ENCODE data around the gene AP1S2.
"Not testable (repeated sequence)": the region's sequence is repeated elsewhere in the genome, so short reads cannot be mapped to it uniquely, and the experiment has no call there.

The AP1S2 gene

DNA sequence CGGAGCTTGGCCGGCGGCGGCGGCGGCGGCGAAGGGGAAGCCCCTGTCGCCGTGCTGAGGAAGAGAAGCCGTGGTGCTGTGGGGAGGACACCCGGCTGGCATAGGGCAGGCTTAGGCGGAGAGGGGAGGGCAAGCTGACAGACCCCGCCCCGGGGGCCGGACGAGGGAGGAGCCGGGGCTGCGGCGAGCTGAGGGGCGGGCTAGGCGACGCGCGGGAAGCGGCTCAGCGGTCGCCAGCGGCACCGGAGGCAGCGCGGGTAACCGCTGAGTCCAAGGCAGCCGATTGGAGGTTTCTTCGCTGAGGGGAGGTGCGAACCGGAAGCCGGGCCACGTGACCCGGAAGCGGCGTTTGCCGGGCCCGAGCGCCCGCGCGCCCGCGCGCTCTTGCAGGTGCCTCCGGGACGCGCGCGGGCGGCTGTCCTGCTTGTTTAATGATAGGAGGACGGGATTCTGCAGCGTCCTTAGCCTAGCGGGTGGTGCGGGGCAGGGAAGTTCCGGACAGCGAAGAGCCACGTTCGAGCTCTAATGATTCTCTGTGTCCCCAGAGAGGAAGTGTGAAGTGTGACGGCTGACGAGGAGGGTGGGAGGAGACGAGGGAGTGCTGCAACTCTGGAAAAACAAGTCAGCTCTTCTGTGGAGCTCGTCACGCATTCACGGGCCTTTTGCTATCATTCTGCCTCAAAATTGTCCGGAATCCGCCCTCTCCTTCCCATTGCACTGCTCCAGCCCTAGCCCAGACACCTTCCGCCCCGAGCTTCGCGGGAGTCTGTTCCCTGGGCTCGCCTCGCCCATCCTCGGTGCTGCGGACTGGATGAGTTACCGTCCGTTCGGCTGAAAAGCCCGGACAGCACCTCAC, at the start of gene AP1S2:
Gene AP1S2 (minus strand): TSS at position 102 of the 856 bp plus-strand sequence. CDS start 2,289 bp downstream, outside the sequence.
- no peaks in the 10 kb centered on the region for H3K36me3 ChIP-seq (ENCODE audit: control insufficient read depth, insufficient read depth, low read length)
- H3K27ac ChIP-seq (ENCODE audit: low read depth, low read length), result peak within 1 kb of the TSS; percentile 74
- H3K4me3 ChIP-seq (ENCODE audit: low read length), result peak within 1 kb of the TSS; percentile 95
- peaks cover 2% of the 10 kb centered on the region for H3K27me3 ChIP-seq (ENCODE audit: control insufficient read depth, insufficient read depth, low read length)
- peaks cover 5% of the 10 kb centered on the region for H3K4me1 ChIP-seq (ENCODE audit: control insufficient read depth, insufficient read depth, low read length)
- peak within 1 kb of the TSS; percentile 91 for H3K9ac ChIP-seq (ENCODE audit: low read length)

DNA sequence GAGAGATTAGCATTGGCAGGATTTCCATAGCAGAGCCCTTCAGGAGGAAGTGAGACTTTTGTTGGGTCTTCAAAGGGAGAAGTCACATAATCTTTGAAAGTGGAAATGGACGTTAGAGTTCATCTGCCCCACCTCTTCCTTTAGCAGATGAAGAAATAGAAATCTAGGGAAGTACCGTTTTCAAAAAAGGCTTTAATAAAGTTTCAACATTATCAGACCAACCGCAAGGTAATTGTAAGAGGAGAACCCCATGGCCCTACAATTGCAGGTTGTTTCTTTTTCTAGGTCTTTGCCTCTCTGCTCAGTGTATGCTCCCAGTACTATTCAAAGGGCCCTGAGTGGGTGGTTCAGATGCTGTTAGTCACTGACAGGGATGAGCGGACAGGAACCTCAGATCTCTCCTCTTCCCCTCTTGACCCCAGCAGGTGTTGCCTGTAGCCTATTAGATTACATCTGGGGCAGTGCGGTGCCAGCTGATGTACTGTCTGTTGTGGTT, 48.6 kb upstream of the AP1S2 start:
- Histone ChIP-seq H3K4me3 (ENCODE audit: low read length) (no peak overlapping the region), H3K27me3 (ENCODE audit: control insufficient read depth, insufficient read depth, low read length) (no peaks in the 10 kb centered on the region), H3K36me3 (ENCODE audit: control insufficient read depth, insufficient read depth, low read length) (no peaks in the 10 kb centered on the region), H3K9ac (ENCODE audit: low read length) (no peak overlapping the region), H3K4me1 (ENCODE audit: control insufficient read depth, insufficient read depth, low read length) (no peaks in the 10 kb centered on the region), H3K27ac (ENCODE audit: low read depth, low read length) (no peak overlapping the region)

DNA sequence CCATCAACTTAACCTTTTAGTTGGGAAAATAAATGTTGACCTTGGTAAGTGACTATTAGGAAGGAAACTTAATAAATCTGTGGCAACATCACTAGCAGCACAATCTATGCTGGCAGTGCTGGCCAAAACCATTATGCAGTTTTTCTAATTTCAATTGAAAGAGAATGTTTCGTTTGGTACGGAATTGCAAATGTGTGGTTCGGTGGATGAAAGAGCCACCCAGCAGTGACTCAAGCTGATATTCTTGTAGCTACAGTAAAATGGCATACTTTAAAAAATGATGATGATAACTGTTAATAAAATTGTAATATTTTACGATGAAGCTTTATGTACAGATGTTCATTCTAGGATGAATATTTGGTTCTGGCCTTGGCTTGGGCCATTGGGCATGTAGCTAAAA, 40.7 kb upstream of the AP1S2 start:
- no peaks in the 10 kb centered on the region for H3K4me1 ChIP-seq (ENCODE audit: control insufficient read depth, insufficient read depth, low read length)
- no peaks in the 10 kb centered on the region for H3K36me3 ChIP-seq (ENCODE audit: control insufficient read depth, insufficient read depth, low read length)
- H3K27me3 ChIP-seq (ENCODE audit: control insufficient read depth, insufficient read depth, low read length), result no peaks in the 10 kb centered on the region
- no peak overlapping the region for H3K27ac ChIP-seq (ENCODE audit: low read depth, low read length)
- H3K9ac ChIP-seq (ENCODE audit: low read length), result no peak overlapping the region
- no peak overlapping the region for H3K4me3 ChIP-seq (ENCODE audit: low read length)

DNA sequence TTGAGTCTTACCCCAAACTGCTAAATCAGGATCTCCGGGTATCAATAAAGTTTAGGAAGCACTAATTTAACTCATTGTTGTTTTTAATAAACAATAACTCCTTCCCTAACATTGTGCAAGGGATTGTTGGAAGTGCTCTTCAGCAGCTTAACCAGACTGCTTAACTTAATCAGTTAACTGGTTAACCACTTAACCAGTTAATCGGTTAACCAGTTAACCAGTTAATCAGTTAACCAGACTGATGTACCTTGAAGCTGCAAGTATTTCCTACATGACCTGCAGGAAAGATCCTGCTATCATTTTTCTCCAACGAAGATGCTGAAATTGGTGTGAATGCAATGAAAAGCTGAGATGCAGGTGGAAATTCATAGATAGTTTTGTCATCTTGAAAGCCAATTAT, 40.1 kb upstream of the AP1S2 start:
- H3K36me3 ChIP-seq (ENCODE audit: control insufficient read depth, insufficient read depth, low read length), result no peaks in the 10 kb centered on the region
- H3K9ac ChIP-seq (ENCODE audit: low read length), result no peak overlapping the region
- H3K4me3 ChIP-seq (ENCODE audit: low read length), result no peak overlapping the region
- H3K27me3 ChIP-seq (ENCODE audit: control insufficient read depth, insufficient read depth, low read length), result no peaks in the 10 kb centered on the region
- no peaks in the 10 kb centered on the region for H3K4me1 ChIP-seq (ENCODE audit: control insufficient read depth, insufficient read depth, low read length)
- H3K27ac ChIP-seq (ENCODE audit: low read depth, low read length), result no peak overlapping the region

DNA sequence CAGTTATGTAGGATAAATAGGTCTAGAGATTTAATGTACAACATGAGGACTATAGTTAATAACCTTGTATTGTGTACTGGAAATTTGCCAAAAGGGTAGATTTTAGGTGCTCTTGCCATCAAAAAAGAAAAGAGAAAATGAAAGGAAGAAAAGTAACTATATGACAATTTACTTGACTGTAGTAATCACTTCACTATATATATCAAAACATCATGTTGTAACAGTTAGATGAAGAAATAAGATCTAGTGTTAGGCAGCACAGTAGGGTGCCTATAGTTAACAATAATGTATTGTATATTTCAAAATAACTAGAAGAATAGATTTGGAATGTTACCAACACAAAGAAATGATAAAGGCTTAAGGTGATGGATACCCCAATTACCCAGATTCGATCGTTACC, 35.9 kb upstream of the AP1S2 start:
- Histone ChIP-seq H3K27me3 (ENCODE audit: control insufficient read depth, insufficient read depth, low read length) (no peaks in the 10 kb centered on the region), H3K27ac (ENCODE audit: low read depth, low read length) (no peak overlapping the region)

DNA sequence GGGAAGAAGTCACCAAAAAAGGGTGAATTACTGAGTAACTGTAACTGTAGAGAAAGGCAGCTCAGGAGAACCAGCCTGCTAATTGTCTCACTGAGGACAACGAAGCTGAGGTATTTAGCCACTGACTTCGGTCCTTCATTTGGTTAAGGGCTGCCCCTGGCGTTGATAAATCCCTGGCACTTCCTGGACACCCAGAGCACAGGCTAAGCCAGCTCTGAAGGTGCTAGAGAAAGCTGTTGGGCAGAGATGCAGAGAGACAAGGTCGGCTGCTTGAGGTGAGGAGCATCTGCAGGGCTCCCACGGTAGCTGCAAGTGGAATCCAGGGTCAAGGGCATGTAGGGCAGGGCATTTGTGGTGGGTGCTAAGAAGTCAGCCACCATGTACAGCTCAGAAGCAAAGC, 33.4 kb upstream of the AP1S2 start:
- no peaks in the 10 kb centered on the region for H3K27me3 ChIP-seq (ENCODE audit: control insufficient read depth, insufficient read depth, low read length)
- H3K4me3 ChIP-seq (ENCODE audit: low read length), result no peak overlapping the region
- H3K36me3 ChIP-seq (ENCODE audit: control insufficient read depth, insufficient read depth, low read length), result no peaks in the 10 kb centered on the region
- H3K27ac ChIP-seq (ENCODE audit: low read depth, low read length), result no peak overlapping the region
- no peaks in the 10 kb centered on the region for H3K4me1 ChIP-seq (ENCODE audit: control insufficient read depth, insufficient read depth, low read length)
- H3K9ac ChIP-seq (ENCODE audit: low read length), result no peak overlapping the region

More for the DNA sequence above, 35.9 kb upstream of the AP1S2 start:
- Histone ChIP-seq H3K4me3 (ENCODE audit: low read length) (no peak overlapping the region), H3K4me1 (ENCODE audit: control insufficient read depth, insufficient read depth, low read length) (no peaks in the 10 kb centered on the region), H3K9ac (ENCODE audit: low read length) (no peak overlapping the region), H3K36me3 (ENCODE audit: control insufficient read depth, insufficient read depth, low read length) (no peaks in the 10 kb centered on the region)

DNA sequence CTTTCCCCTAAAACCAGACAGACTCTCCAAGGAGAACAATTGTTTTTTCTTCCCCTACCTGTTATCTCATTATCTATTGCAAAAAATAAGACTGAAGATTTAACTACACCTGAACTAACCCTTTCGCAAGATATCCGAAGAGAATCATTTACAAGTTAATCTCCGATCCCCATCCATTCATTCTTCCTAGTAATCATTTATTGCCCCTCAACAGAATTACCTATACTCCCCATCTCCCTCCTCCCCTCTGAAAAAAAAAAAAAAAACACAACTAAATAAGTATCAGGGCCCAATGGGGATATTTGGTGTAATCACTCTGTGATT, 28.9 kb upstream of the AP1S2 start:
- H3K4me1 ChIP-seq (ENCODE audit: control insufficient read depth, insufficient read depth, low read length), result no peaks in the 10 kb centered on the region
- no peaks in the 10 kb centered on the region for H3K27me3 ChIP-seq (ENCODE audit: control insufficient read depth, insufficient read depth, low read length)
- no peak overlapping the region for H3K9ac ChIP-seq (ENCODE audit: low read length)
- no peak overlapping the region for H3K27ac ChIP-seq (ENCODE audit: low read depth, low read length)
- H3K36me3 ChIP-seq (ENCODE audit: control insufficient read depth, insufficient read depth, low read length), result no peaks in the 10 kb centered on the region
- H3K4me3 ChIP-seq (ENCODE audit: low read length), result no peak overlapping the region

DNA sequence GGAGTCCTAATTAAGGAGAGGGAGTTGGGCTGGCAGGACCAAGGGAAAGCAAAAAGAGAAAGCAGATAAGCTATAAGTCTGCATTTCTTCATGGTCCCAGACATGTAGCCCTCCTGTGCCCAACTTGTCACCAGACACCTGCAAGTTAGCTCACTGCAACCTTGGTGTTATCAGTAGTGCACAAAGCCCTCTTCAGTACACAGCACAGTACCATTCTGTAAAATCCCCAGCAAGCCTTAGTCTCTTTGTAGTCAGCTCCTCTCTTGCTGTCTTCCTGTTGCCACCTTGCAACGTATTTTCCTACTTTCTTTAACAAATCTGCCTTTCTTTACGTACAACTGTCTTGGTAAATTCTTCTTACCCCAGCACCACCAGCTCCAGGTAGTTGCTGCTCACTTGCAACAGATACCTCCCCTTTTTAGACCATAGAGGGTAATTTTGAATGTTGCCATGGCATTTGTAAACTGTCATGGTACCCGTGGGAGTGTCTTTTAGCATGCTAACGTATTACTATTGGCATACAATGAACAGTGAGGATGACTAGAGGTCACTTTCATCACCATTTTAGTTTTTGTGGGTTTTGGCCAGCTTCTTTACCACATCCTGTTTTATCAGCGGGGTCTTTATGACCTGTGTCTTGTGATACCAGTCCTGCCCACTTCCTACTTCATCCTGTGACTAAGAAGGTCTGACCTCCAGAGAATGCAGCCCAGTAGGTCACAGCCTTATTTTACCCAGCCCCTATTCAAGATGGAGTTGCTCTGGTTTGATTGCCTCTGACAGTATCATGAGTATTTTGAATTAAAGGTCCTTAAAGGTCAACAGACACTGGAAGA, 28.3 kb upstream of the AP1S2 start:
- H3K27me3 ChIP-seq (ENCODE audit: control insufficient read depth, insufficient read depth, low read length), result no peaks in the 10 kb centered on the region
- no peaks in the 10 kb centered on the region for H3K4me1 ChIP-seq (ENCODE audit: control insufficient read depth, insufficient read depth, low read length)
- H3K36me3 ChIP-seq (ENCODE audit: control insufficient read depth, insufficient read depth, low read length), result no peaks in the 10 kb centered on the region
- H3K4me3 ChIP-seq (ENCODE audit: low read length), result no peak overlapping the region
- H3K27ac ChIP-seq (ENCODE audit: low read depth, low read length), result no peak overlapping the region
- no peak overlapping the region for H3K9ac ChIP-seq (ENCODE audit: low read length)

DNA sequence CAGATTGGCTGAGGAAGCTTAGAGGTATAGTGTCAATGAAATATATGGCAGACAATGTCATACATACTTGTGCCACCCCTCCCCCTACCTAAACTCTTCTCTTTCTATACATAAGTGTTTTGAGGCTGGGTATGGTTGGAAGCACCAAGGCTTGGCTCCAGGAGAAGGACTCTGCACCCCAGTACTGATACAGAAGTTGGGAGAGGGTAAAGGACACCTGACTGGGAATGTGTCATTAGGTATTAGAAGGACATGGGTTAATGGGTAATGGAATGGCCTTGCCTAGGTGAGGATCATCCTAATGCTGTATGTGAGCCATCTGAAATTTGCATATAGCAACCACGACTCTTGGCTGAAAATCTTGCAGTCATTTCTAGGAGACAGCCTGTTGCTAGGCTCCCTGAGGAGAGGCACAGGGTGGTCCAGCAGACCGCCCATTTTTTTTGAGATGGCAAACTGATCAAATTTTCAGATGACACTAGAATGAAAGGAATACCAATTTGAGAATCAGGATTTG, 26.8 kb upstream of the AP1S2 start:
- Histone ChIP-seq H3K4me3 (ENCODE audit: low read length) (no peak overlapping the region), H3K9ac (ENCODE audit: low read length) (no peak overlapping the region), H3K27ac (ENCODE audit: low read depth, low read length) (no peak overlapping the region), H3K27me3 (ENCODE audit: control insufficient read depth, insufficient read depth, low read length) (no peaks in the 10 kb centered on the region), H3K36me3 (ENCODE audit: control insufficient read depth, insufficient read depth, low read length) (no peaks in the 10 kb centered on the region), H3K4me1 (ENCODE audit: control insufficient read depth, insufficient read depth, low read length) (no peaks in the 10 kb centered on the region)

DNA sequence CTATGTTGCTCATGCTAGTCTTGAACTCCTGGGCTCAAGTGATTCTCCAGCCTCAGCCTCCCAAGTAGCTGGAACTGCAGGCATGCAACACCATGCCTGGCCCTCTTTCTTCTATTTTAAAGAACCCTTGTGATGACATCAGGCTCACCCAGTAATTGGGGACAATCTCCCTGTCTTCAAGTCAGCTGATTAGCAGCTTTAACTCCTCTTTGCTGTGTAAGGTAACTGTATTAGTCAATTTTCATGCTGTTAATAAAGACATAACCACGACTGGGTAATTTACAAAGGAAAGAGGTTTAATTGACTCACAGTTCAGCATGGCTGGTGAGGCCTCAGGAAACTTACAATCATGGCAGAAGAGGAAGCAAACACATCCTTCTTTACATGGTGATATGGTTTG, 23.3 kb upstream of the AP1S2 start:
- H3K4me1 ChIP-seq (ENCODE audit: control insufficient read depth, insufficient read depth, low read length); H3K36me3 ChIP-seq (ENCODE audit: control insufficient read depth, insufficient read depth, low read length); H3K27ac ChIP-seq (ENCODE audit: low read depth, low read length); H3K9ac ChIP-seq (ENCODE audit: low read length); H3K27me3 ChIP-seq (ENCODE audit: control insufficient read depth, insufficient read depth, low read length); H3K4me3 ChIP-seq (ENCODE audit: low read length): not testable (repeated sequence)

DNA sequence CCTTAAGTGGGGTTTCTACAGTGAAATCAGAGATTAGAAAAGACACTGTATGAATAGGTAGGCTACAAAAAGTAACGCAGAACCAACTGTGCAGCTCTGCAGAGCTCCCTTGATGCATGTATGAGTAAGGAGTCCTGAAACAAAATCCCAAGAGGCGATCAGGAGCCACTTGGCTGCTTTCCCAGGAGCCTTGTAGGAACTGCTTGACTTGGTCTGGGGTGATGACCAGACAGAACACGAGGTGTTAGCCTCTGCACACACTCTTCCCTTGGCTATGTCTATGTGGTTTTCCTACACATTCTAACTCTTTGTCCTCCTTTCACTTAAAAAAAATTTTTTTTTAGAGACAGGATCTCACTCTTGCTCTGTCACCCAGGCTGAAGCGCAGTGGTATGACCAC, 22.8 kb upstream of the AP1S2 start:
- no peak overlapping the region for H3K9ac ChIP-seq (ENCODE audit: low read length)

DNA sequence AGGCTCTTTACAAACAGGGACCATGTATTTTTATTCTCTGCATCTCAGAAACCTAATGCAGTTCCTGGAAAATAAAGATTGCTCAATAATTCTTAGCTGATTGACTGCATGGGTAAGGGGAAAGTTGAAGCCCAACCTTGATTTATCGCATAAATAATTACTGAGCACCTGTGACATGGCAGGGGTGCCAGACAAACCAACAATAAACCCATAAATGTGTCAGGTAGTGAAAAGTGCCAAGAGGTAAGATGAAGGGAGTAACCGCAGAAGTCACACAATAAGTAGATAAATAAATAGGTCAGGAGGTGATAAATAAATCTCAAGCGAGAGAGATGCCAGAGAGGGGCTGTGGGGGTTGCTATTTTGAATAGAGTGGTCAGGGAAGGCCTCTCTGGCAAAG, 20.1 kb upstream of the AP1S2 start:
- Histone ChIP-seq H3K36me3 (ENCODE audit: control insufficient read depth, insufficient read depth, low read length) (no peaks in the 10 kb centered on the region), H3K9ac (ENCODE audit: low read length) (no peak overlapping the region), H3K27ac (ENCODE audit: low read depth, low read length) (no peak overlapping the region), H3K27me3 (ENCODE audit: control insufficient read depth, insufficient read depth, low read length) (no peaks in the 10 kb centered on the region), H3K4me1 (ENCODE audit: control insufficient read depth, insufficient read depth, low read length) (no peaks in the 10 kb centered on the region), H3K4me3 (ENCODE audit: low read length) (no peak overlapping the region)

More for the DNA sequence above, 22.8 kb upstream of the AP1S2 start:
- no peak overlapping the region for H3K27ac ChIP-seq (ENCODE audit: low read depth, low read length)
- no peaks in the 10 kb centered on the region for H3K4me1 ChIP-seq (ENCODE audit: control insufficient read depth, insufficient read depth, low read length)
- H3K36me3 ChIP-seq (ENCODE audit: control insufficient read depth, insufficient read depth, low read length), result no peaks in the 10 kb centered on the region
- no peak overlapping the region for H3K4me3 ChIP-seq (ENCODE audit: low read length)
- H3K27me3 ChIP-seq (ENCODE audit: control insufficient read depth, insufficient read depth, low read length), result no peaks in the 10 kb centered on the region
